HepG2 (cell line): ENCODE data around the gene TMEM184B. TPM values are rescaled to one million over a fixed set of nuclear protein-coding genes. Genes with fewer than 3 reads are reported as not detected.

Experiments
- ATAC-seq: fragments of 200-7000 bp; cut with Tn5 transposase; 3 replicates; pipeline ENCODE4 v1.9.1; 2020; ENCODE audit warnings: mild to moderate bottlenecking, moderate library complexity
- BruUV-seq: library from RNA; stranded (reverse); fragments of 400-500 nt; replicated peaks from 2 replicates; lab custom pipeline; 2021; lab: Mats Ljungman, UMichigan
- CTCF ChIA-PET: fragments of 300-600 bp; formaldehyde crosslinking; extraction: SDS; loops from one replicate; lab custom pipeline; 2021; ENCODE audit warnings: low total read pairs, inconsistent platforms, low intra/inter-chr PET ratio; lab: Yijun Ruan, JAX
- POLR2A ChIA-PET: fragments of 350-600 bp; sonication (Branson Sonifier 250); formaldehyde crosslinking; loops from one replicate; lab custom pipeline; 2020; ENCODE audit warnings: antibody characterized with exemption, inconsistent platforms; lab: Yijun Ruan, JAX
- DNase-seq: peaks from one replicate; pipeline ENCODE4 v3.0.0-alpha.2; 2015; ENCODE audit warnings: low spot score
- FAIRE-seq: peaks from 3 replicates; lab custom pipeline; 2011; peaks lifted over from hg19 to GRCh38; lab: Jason Lieb, UNC
- H2AFZ ChIP-seq: one replicate; pipeline ENCODE4 v1.6.1; 2011; ENCODE audit warnings: low read length, inconsistent platforms
- H3K27ac ChIP-seq: fragments of 300-600 bp; 3 replicates; pipeline ENCODE4 v1.8.0; 2011; ENCODE audit warnings: mixed run types, mild to moderate bottlenecking, mixed read lengths, low read length, inconsistent platforms; ENCODE audit not compliant: insufficient read depth; ENCODE audit errors: extremely low read length
- H3K27me3 ChIP-seq, 2 experiments: fragments of 200-600 bp in 1 of 2; 2 replicates in 1 of 2; 3 replicates in 1 of 2; pipeline versions ENCODE4 v1.6.0 to v1.8.0; 2011; ENCODE audit warnings: low read length in 2 of 2, mild to moderate bottlenecking in 2 of 2, moderate library complexity in 2 of 2, inconsistent platforms in 1 of 2; ENCODE audit not compliant: insufficient read depth in 2 of 2, control insufficient read depth in 1 of 2
- H3K36me3 ChIP-seq, 2 experiments: fragments of 200-600 bp in 1 of 2; replicated peaks in 1 of 2; 2 replicates in 1 of 2; 3 replicates in 1 of 2; pipeline versions ENCODE4 v1.5.1 to v1.8.0; 2011; ENCODE audit warnings: low read length in 2 of 2, inconsistent platforms in 1 of 2; ENCODE audit not compliant: insufficient read depth in 2 of 2, control insufficient read depth in 1 of 2
- H3K4me1 ChIP-seq: 2 replicates; pipeline ENCODE4 v1.5.1; 2012; ENCODE audit warnings: low read length, inconsistent platforms; ENCODE audit not compliant: insufficient read depth
- H3K4me2 ChIP-seq: 2 replicates; pipeline ENCODE4 v1.6.0; 2011; ENCODE audit warnings: low read depth, low read length, inconsistent platforms
- H3K4me3 ChIP-seq, 3 experiments: fragments of 200-600 bp in 1 of 3; sonication (generic), shearing (Covaris generic) in 1 of 3; replicated peaks in 1 of 3; 2 replicates each; pipeline ENCODE4 v1.5.1; 2011 to 2016; ENCODE audit warnings: low read length in 3 of 3, inconsistent platforms in 2 of 3, low read depth in 2 of 3, mild to moderate bottlenecking in 2 of 3, control low read depth in 1 of 3, mixed read lengths in 1 of 3; ENCODE audit not compliant: insufficient read depth in 1 of 3
- H3K79me2 ChIP-seq: one replicate; pipeline ENCODE4 v1.6.1; 2011; ENCODE audit warnings: low read length, inconsistent platforms; ENCODE audit not compliant: insufficient read depth
- H3K9ac ChIP-seq: 2 replicates; pipeline ENCODE4 v1.6.0; 2011; ENCODE audit warnings: mild to moderate bottlenecking, low read depth, low read length, inconsistent platforms; ENCODE audit not compliant: insufficient read depth
- H3K9me3 ChIP-seq: 2 replicates; pipeline ENCODE4 v1.5.1; 2012; ENCODE audit warnings: mild to moderate bottlenecking, low read length
- H4K20me1 ChIP-seq: 2 replicates; pipeline ENCODE4 v1.6.0; 2011; ENCODE audit warnings: inconsistent platforms, mild to moderate bottlenecking, low read length, moderate library complexity; ENCODE audit not compliant: insufficient read depth
- HDAC1 ChIP-seq: sonication (generic); formaldehyde crosslinking; IDR thresholded peaks from 2 replicates; pipeline ENCODE4 v1.5.1; 2020; ENCODE audit warnings: mild to moderate bottlenecking, missing genetic modification reagents
- HOXA3 ChIP-seq: sonication (generic); formaldehyde crosslinking; IDR thresholded peaks from 2 replicates; pipeline ENCODE4 v1.5.0; 2020; ENCODE audit warnings: missing genetic modification reagents
- MAZ ChIP-seq, 2 experiments: sonication (generic) in 1 of 2; formaldehyde crosslinking in 1 of 2; IDR thresholded peaks; 2 replicates each; pipeline versions ENCODE4 v1.5.0 to v1.6.1; 2012 to 2020; ENCODE audit warnings: low read depth in 2 of 2, mild to moderate bottlenecking in 2 of 2, borderline replicate concordance in 1 of 2, improper control_type of control experiment in 1 of 2, low read length in 1 of 2, missing genetic modification reagents in 1 of 2, moderate library complexity in 1 of 2
- ZNF619 ChIP-seq: sonication (generic); formaldehyde crosslinking; IDR thresholded peaks from 2 replicates; pipeline ENCODE4 v1.4.0; 2020; ENCODE audit warnings: mild to moderate bottlenecking, missing genetic modification reagents
- ZNF776 ChIP-seq: sonication (generic); formaldehyde crosslinking; IDR thresholded peaks from 2 replicates; pipeline ENCODE4 v1.4.0; 2020; ENCODE audit warnings: mild to moderate bottlenecking, missing genetic modification reagents
- WGBS: methylation state at CpG from one replicate; pipeline ENCODE4 v1.1.6; 2017; ENCODE audit warnings: low lambda C conversion rate; 5-methylcytosine and 5-hydroxymethylcytosine counted together
- in situ Hi-C: cut with HindIII; loops from 2 replicates; pipeline ENCODE4 v1.10.0; 2017; ENCODE audit warnings: low pct_unique_long_range_greater_than_20kb; ENCODE audit not compliant: extremely low pct_ligation_motif_present
- intact Hi-C: fragments of 100-400 bp; cut with micrococcal nuclease; formaldehyde crosslinking; loops from one replicate; pipeline ENCODE4 v1.10.0; 2022; ENCODE audit not compliant: unreplicated experiment
- polyA plus RNA-seq, 8 experiments: library from polyadenylated mRNA; depleted of rRNA in 3 of 8; stranded (reverse) in 7 of 8; unstranded in 1 of 8; fragments of >200 nt; fragmentation: Illumina TruSeq in 4 of 8; extraction: Trizol in 4 of 8; gene quantifications; 2 replicates each; pipeline versions ENCODE4 v1.2.1 to v1.2.3, GENCODE V29; 2011 to 2016; ENCODE audit warnings: low read depth in 4 of 8, missing spikeins in 1 of 8, mixed read lengths in 1 of 8; ENCODE audit not compliant: insufficient read depth in 1 of 8
- total RNA-seq, 5 experiments: library from RNA; depleted of rRNA; stranded (reverse); fragments of >200 nt; fragmentation: Illumina TruSeq; extraction: Trizol; gene quantifications; 2 replicates each; pipeline ENCODE4 v1.2.3, GENCODE V29; 2016; ENCODE audit warnings: low read depth in 1 of 5
- TF ChIP-seq, protein P1 (sequence below): sonication (generic); formaldehyde crosslinking; IDR thresholded peaks from 2 replicates; pipeline ENCODE4 v1.5.0; 2020; ENCODE audit warnings: mild to moderate bottlenecking, missing genetic modification reagents

Gene TMEM184B
- total and polyA plus RNA-seq, 2 of the 13 experiments (the other 11 are each of a cell fraction or from before 2014, with no cell fraction given) = 15.9 to 16.0 TPM

DNA sequence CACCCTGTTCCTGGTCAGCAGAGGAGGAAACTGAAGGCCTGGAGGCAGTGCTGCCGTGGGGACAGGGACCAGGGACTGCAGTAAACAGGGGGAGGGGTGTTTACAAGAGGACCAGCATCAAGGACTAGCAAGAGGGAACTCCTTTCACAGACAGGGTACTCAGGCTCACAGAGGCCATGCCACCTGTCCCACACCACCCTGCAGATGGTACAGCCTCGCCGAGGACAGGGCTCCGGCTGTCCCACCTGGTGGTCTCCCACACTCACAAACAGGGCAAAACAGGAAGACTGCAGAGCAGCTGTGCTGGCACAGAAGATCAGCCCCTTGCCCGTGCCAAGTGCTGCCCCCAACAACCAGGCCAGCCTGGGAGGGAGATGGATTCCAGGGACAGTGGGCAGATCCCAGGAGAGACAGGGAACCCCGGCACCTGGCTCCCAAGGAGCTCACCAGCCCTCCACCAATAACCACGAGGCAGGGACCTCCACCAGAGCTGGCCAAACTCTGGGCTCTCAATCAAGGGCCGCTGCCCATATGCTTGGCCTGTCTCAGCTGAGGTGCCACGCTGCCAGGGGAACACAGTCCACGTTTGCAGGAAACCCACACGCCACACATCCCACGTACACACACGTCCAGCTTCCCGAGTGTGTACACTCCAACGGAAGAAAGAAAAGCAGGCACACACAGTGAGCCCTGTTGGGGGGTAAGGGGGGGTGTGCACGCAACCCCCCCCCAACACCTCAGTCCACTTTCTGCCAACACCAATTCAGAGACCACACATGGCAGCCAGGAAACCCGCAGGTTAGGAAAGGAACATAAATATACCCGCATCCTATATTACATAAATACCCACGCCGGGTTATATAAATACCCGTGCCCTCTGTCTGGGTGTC, 42.4 kb upstream of the TMEM184B start (continued):
- no peak for TF ChIP-seq MAZ (IDR thresholded peaks at IDR 0.05; ENCODE audit: borderline replicate concordance, low read depth, low read length)
- TF ChIP-seq MAZ (CRISPR knock-in tag; IDR thresholded peaks at IDR 0.05; ENCODE audit: low read depth) = no peak
- TF ChIP-seq, protein P1, sequence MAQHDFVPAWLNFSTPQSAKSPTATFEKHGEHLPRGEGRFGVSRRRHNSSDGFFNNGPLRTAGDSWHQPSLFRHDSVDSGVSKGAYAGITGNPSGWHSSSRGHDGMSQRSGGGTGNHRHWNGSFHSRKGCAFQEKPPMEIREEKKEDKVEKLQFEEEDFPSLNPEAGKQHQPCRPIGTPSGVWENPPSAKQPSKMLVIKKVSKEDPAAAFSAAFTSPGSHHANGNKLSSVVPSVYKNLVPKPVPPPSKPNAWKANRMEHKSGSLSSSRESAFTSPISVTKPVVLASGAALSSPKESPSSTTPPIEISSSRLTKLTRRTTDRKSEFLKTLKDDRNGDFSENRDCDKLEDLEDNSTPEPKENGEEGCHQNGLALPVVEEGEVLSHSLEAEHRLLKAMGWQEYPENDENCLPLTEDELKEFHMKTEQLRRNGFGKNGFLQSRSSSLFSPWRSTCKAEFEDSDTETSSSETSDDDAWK (CRISPR knock-in tag) = no peak
- TF ChIP-seq ZNF776 (CRISPR knock-in tag) = no peak
- TF ChIP-seq ZNF619 = no peak

DNA sequence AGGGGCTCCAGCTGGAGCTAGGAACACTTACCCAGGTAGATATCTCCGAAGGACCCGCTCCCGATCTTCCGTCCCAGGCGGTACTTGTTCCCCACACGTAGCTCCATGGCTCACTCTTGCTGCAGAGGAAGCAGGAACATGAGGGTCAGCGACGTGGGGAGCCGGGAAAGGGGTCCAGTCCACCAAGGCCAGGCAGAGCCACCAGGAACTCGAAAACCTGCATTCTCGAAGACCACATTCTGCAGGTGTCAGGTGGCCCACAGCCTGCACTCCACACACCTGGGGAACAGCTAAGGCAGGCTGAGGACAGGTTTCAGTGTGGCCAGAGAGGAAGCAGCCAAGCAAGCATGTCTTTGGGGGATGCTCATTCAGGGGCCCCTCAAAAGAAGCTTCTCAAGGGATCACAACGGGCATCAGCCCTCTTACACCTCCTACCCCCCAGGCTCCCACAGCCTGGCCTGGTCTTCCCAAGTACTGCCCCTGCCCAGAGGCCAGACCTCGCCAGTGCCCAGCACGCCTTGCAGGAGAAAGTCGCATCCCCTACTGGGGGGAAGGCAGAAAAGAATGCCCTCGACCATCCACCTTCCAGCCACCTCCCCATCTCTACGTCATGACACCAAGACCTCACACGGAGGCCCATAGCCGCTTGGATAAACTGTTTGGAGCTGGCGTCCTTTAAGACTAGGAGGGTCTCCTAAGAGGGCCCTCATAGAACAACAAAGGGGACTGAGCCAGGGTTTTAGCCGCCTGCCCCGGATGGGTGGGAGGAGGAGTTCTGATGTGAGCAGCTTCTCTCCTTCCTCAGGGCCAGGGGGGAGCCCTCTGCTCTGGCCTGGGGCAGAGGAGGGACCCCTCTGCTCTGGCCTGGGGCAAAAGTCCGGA, 41.5 kb upstream of the TMEM184B start:
- Histone ChIP-seq H2AFZ (no peak overlapping the region), H3K27ac (peak overlapping the region; percentile 89), H3K4me3 (peak overlapping the region; percentile 64 to 86 (median 76); a peak in 4 of 6 replicates), H3K36me3 (peaks cover 9 to 24% of the 10 kb centered on the region in 2 experiments; a peak in 4 of 5 replicates), H3K27me3 (no peaks in the 10 kb centered on the region; a peak in 1 of 5 replicates), H3K4me1 (peaks cover 78% of the 10 kb centered on the region), H3K9me3 (no peaks in the 10 kb centered on the region), H3K79me2 (peaks cover 68% of the 10 kb centered on the region), H4K20me1 (peaks cover 57% of the 10 kb centered on the region), H3K4me2 (peak overlapping the region; percentile 77), H3K9ac (no peak overlapping the region)
- ChIA-PET POLR2A (no interaction called here), CTCF (no interaction called here)
- TF ChIP-seq HOXA3 (CRISPR knock-in tag) (no peak), HDAC1 (CRISPR knock-in tag) (0 out of 2 replicates have a peak, but pooled peaks have one; percentile 19)
- in situ Hi-C loops = no loop called here
- ATAC-seq (no peak), DNase-seq (no peak), FAIRE-seq (no peak)
- intact Hi-C loops = no loop called here
- WGBS = 87% methylated on average over 23 of the region's 23 CpGs
- no TSS peak for BruUV-seq
